Measurements from ENCODE around the gene CD28. TPM values are rescaled to one million over a fixed set of nuclear protein-coding genes. Genes with fewer than 3 reads are reported as not detected.

The CD28 gene
- total and polyA plus RNA-seq, 10 donors = 1.3 to 22.4 (median 13.0) TPM

DNA sequence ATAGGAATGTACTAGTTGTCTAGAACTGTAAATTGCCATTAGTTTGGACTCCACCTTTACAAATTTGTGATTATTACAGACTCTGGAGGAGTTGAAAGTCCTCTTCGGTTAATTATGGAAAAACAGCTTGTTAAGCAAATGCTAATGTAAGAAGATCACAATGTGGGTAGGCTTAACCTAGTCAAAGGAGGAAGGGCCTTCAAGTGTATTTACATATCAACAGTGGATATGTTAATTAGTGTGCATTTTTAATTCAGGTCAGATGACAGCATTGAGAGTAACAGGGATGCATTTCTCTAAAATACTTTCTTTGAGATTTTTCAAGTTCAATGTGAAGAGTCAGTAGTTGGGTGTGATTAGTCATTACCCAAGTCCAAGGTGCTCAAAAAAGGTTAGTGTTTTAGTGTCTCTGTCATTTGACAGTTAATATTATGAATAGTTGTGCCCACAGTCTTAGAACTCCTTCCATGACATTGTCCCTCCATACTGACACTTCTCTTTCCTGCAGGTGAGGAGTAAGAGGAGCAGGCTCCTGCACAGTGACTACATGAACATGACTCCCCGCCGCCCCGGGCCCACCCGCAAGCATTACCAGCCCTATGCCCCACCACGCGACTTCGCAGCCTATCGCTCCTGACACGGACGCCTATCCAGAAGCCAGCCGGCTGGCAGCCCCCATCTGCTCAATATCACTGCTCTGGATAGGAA lies 28.0 kb downstream of the CD28 start:
- Histone ChIP-seq H3K9me3 (no peaks in the 10 kb centered on the region), H3K27me3 (replicated peaks in 1 of 7) (no peaks in the 10 kb centered on the region), H3K4me1 (peaks cover 0 to 38% (median 3%) of the 10 kb centered on the region in 6 donors), H3K36me3 (peaks cover 0 to 10% (median 0%) of the 10 kb centered on the region in 6 donors), H3K27ac (peak overlapping the region in 1 of 8 donors; percentile 4), H3K4me3 (no peak overlapping the region)
- DNase-seq = no peak
- TF ChIP-seq POLR2AphosphoS5 (IDR thresholded peaks at IDR 0.05) = no peak
- TF ChIP-seq, protein P1, sequence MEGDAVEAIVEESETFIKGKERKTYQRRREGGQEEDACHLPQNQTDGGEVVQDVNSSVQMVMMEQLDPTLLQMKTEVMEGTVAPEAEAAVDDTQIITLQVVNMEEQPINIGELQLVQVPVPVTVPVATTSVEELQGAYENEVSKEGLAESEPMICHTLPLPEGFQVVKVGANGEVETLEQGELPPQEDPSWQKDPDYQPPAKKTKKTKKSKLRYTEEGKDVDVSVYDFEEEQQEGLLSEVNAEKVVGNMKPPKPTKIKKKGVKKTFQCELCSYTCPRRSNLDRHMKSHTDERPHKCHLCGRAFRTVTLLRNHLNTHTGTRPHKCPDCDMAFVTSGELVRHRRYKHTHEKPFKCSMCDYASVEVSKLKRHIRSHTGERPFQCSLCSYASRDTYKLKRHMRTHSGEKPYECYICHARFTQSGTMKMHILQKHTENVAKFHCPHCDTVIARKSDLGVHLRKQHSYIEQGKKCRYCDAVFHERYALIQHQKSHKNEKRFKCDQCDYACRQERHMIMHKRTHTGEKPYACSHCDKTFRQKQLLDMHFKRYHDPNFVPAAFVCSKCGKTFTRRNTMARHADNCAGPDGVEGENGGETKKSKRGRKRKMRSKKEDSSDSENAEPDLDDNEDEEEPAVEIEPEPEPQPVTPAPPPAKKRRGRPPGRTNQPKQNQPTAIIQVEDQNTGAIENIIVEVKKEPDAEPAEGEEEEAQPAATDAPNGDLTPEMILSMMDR (IDR thresholded peaks at IDR 0.05 in 8 of 11, conservative IDR thresholded peaks at IDR 0.05 in 3 of 11) = no peak
- 88 to 98% (median 98%) methylated on average over 12 of the region's 12 CpGs for WGBS, 5 donors
- intact Hi-C loops (cut with DNase I; ENCODE audit: low total_unique reads) = no loop called here

- no peak for DNase-seq
- Histone ChIP-seq H3K4me1 (peaks cover 0 to 41% (median 3%) of the 10 kb centered on the region in 6 donors), H3K9me3 (no peaks in the 10 kb centered on the region), H3K27me3 (replicated peaks in 1 of 7) (no peaks in the 10 kb centered on the region), H3K36me3 (peaks cover 0 to 10% (median 0%) of the 10 kb centered on the region in 6 donors), H3K4me3 (no peak overlapping the region), H3K27ac (no peak overlapping the region)
- TF ChIP-seq POLR2AphosphoS5 (IDR thresholded peaks at IDR 0.05) (no peak), POLR2A (IDR thresholded peaks at IDR 0.05) (no peak)
- TF ChIP-seq, protein P1 (IDR thresholded peaks at IDR 0.05 in 8 of 11, conservative IDR thresholded peaks at IDR 0.05 in 3 of 11) = no peak
- intact Hi-C loops (cut with DNase I; ENCODE audit: low total_unique reads) = no loop called here
- WGBS, 5 donors = 73 to 88% (median 83%) methylated on average over 1 of the region's 1 CpG
Measured at GRCh38 chr2:203737360-203737759, 30.9 kb downstream of the CD28 start.

- Histone ChIP-seq H3K4me1 (peaks cover 0 to 30% (median 2%) of the 10 kb centered on the region in 6 donors), H3K9me3 (no peaks in the 10 kb centered on the region), H3K4me3 (no peak overlapping the region), H3K27ac (peak overlapping the region in 4 of 8 donors; percentile 57 to 74 (median 65)), H3K27me3 (replicated peaks in 1 of 7) (no peaks in the 10 kb centered on the region), H3K36me3 (peaks cover 0 to 10% (median 0%) of the 10 kb centered on the region in 6 donors)
- intact Hi-C loops (cut with DNase I; ENCODE audit: low total_unique reads) = no loop called here
- WGBS, 5 donors = 69 to 80% (median 77%) methylated on average over 2 of the region's 2 CpGs
- DNase-seq = no peak
- TF ChIP-seq POLR2A (IDR thresholded peaks at IDR 0.05) (no peak), POLR2AphosphoS5 (IDR thresholded peaks at IDR 0.05) (no peak)
- TF ChIP-seq, protein P1 (IDR thresholded peaks at IDR 0.05 in 8 of 11, conservative IDR thresholded peaks at IDR 0.05 in 3 of 11) = no peak
Measured at GRCh38 chr2:203739351-203739750, 32.9 kb downstream of the CD28 start.

GRCh38 chr2:203740871-203741281 lies 34.4 kb downstream of the CD28 start:
- TF ChIP-seq, protein P1 (IDR thresholded peaks at IDR 0.05 in 8 of 11, conservative IDR thresholded peaks at IDR 0.05 in 3 of 11) = no peak
- TF ChIP-seq POLR2AphosphoS5 (IDR thresholded peaks at IDR 0.05) (peak in 1 of 3 donors; percentile 25), POLR2A (IDR thresholded peaks at IDR 0.05) (no peak)
- Histone ChIP-seq H3K27me3 (replicated peaks in 1 of 7) (no peaks in the 10 kb centered on the region), H3K9me3 (no peaks in the 10 kb centered on the region), H3K4me3 (no peak overlapping the region), H3K27ac (peak overlapping the region in 7 of 8 donors; percentile 9 to 74 (median 57)), H3K4me1 (peaks cover 0 to 30% (median 2%) of the 10 kb centered on the region in 6 donors), H3K36me3 (no peaks in the 10 kb centered on the region)
- WGBS, 5 donors = 46 to 56% (median 48%) methylated on average over 2 of the region's 2 CpGs
- DNase-seq = no peak
- intact Hi-C loops (cut with DNase I; ENCODE audit: low total_unique reads) = no loop called here

All from spleen (tissue), 11 donors.